A549 (cell line): ENCODE measurements around the gene AMPH.

Experiments
- CHD4 ChIP-seq: fragments of 200-600 bp; sonication (generic); IDR thresholded peaks from 2 replicates; pipeline ENCODE4 v1.6.1; 2016; ENCODE audit warnings: antibody characterized with exemption, mild to moderate bottlenecking, borderline replicate concordance
- CTCF ChIP-seq: fragments of >200 bp; sonication (Bioruptor Twin); formaldehyde crosslinking; IDR thresholded peaks from 3 replicates; pipeline ENCODE4 v1.5.1; 2016
- ESRRA ChIP-seq: fragments of 150-350 bp; IDR thresholded peaks from 2 replicates; pipeline ENCODE4 v1.6.1; 2014; ENCODE audit warnings: mild to moderate bottlenecking, low read length, borderline replicate concordance
- POLR2A ChIP-seq: IDR thresholded peaks from 2 replicates; pipeline ENCODE4 v1.6.1; 2012; ENCODE audit warnings: mild to moderate bottlenecking, low read length
- REST ChIP-seq: fragments of 200-600 bp; sonication (generic); IDR thresholded peaks from 2 replicates; pipeline ENCODE4 v1.6.1; 2016; ENCODE audit warnings: antibody characterized with exemption, mild to moderate bottlenecking, moderate library complexity

- TF ChIP-seq CTCF (no peak), REST (no peak), POLR2A (no peak), ESRRA (no peak), CHD4 (no peak)
Measured at GRCh38 chr7:38673795-38674194, 42.6 kb upstream of the AMPH start.
